WTC11 (cell line): ENCODE data around the gene ZFYVE28.

Experiments
- TF ChIP-seq, protein P1 (sequence below): fragments of 200-600 bp; IDR thresholded peaks from 2 replicates; pipeline ENCODE4 v1.8.0; 2022; ENCODE audit warnings: antibody characterized with exemption
- TF ChIP-seq, protein P2 (sequence below): sonication (generic); formaldehyde crosslinking; conservative IDR thresholded peaks from 2 replicates; pipeline ENCODE4 v1.8.1; 2023; ENCODE audit warnings: mild to moderate bottlenecking, low read depth, missing genetic modification reagents, moderate library complexity

DNA sequence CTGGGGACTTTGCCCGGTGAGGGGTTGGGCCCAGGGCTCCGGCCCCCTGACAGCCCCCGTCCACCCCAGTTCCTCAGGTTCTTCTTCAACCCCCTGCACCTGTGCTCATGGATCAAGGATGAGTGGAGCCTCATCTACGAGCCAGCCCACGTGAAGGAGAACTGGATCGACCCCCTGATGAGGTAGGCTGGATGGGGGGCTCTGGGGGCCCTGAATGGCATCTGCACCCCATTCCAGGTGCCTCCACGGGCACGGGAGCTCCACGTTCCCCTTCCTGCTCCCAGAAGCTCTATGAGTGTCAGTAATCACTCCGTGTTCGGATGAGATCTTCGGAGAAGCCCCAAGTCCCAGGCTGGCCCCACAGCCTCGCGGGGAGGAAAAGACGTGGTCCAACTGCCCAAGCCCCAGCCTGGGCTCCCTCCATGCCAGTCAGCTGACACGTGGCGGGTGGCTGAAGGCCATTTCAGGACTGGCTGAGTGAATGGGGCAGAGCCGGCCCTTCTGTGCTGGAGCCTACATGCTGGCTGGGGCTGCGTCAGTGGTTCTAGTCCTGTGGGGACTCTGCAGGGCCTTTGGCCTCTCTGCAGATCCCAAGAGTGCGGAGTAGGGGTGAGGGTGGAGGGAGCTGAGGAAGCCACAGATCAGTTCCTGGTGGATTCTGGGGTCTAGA lies 24.8 kb upstream of the ZFYVE28 start:
- TF ChIP-seq, protein P1, sequence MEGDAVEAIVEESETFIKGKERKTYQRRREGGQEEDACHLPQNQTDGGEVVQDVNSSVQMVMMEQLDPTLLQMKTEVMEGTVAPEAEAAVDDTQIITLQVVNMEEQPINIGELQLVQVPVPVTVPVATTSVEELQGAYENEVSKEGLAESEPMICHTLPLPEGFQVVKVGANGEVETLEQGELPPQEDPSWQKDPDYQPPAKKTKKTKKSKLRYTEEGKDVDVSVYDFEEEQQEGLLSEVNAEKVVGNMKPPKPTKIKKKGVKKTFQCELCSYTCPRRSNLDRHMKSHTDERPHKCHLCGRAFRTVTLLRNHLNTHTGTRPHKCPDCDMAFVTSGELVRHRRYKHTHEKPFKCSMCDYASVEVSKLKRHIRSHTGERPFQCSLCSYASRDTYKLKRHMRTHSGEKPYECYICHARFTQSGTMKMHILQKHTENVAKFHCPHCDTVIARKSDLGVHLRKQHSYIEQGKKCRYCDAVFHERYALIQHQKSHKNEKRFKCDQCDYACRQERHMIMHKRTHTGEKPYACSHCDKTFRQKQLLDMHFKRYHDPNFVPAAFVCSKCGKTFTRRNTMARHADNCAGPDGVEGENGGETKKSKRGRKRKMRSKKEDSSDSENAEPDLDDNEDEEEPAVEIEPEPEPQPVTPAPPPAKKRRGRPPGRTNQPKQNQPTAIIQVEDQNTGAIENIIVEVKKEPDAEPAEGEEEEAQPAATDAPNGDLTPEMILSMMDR, result no peak
- TF ChIP-seq, protein P2, sequence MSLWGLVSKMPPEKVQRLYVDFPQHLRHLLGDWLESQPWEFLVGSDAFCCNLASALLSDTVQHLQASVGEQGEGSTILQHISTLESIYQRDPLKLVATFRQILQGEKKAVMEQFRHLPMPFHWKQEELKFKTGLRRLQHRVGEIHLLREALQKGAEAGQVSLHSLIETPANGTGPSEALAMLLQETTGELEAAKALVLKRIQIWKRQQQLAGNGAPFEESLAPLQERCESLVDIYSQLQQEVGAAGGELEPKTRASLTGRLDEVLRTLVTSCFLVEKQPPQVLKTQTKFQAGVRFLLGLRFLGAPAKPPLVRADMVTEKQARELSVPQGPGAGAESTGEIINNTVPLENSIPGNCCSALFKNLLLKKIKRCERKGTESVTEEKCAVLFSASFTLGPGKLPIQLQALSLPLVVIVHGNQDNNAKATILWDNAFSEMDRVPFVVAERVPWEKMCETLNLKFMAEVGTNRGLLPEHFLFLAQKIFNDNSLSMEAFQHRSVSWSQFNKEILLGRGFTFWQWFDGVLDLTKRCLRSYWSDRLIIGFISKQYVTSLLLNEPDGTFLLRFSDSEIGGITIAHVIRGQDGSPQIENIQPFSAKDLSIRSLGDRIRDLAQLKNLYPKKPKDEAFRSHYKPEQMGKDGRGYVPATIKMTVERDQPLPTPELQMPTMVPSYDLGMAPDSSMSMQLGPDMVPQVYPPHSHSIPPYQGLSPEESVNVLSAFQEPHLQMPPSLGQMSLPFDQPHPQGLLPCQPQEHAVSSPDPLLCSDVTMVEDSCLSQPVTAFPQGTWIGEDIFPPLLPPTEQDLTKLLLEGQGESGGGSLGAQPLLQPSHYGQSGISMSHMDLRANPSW, result no peak
